Endothelial cell of umbilical vein (primary cell): ENCODE data around the gene RILPL1. TPM values are rescaled to one million over a fixed set of nuclear protein-coding genes. Genes with fewer than 3 reads are reported as not detected.

Experiments used
- BruUV-seq: library from RNA; stranded (reverse); fragments of 400-500 nt; replicated peaks from 2 replicates; lab custom pipeline; 2021; lab: Mats Ljungman, UMichigan
- CTCF ChIA-PET: fragments of 300-600, 350-600 bp; sonication (Branson Sonifier 250); formaldehyde crosslinking; loops from one replicate; lab custom pipeline; 2021; ENCODE audit warnings: antibody characterized with exemption, inconsistent platforms; lab: Charles Lee
- POLR2A ChIA-PET: fragments of 300-600, 350-600 bp; sonication (Branson Sonifier 250); formaldehyde crosslinking; loops from one replicate; lab custom pipeline; 2021; ENCODE audit warnings: antibody characterized with exemption, inconsistent platforms; lab: Charles Lee
- DNase-seq: peaks from one replicate; pipeline ENCODE4 v3.0.0-alpha.2; 2011; ENCODE audit warnings: low read depth, low spot score
- FAIRE-seq: peaks from 2 replicates; lab custom pipeline; 2011; peaks lifted over from hg19 to GRCh38; lab: Jason Lieb, UNC
- H2AFZ ChIP-seq: 2 replicates; pipeline ENCODE4 v1.6.0; 2012; ENCODE audit warnings: low read depth, low read length, control low read depth, inconsistent platforms
- H3K27ac ChIP-seq: 2 replicates; pipeline ENCODE4 v1.5.1; 2011; ENCODE audit warnings: low read depth, mild to moderate bottlenecking, control low read depth, low read length, moderate library complexity; ENCODE audit not compliant: insufficient read depth
- H3K27me3 ChIP-seq, 2 experiments: 2 replicates each; pipeline versions ENCODE4 v1.6.0 to v1.6.1; 2011; ENCODE audit warnings: low read length in 2 of 2, mixed read lengths in 1 of 2; ENCODE audit not compliant: control insufficient read depth in 2 of 2, insufficient read depth in 2 of 2
- H3K36me3 ChIP-seq, 2 experiments: 2 replicates in 1 of 2; 3 replicates in 1 of 2; pipeline ENCODE4 v1.5.1; 2011; ENCODE audit warnings: low read length in 2 of 2, mild to moderate bottlenecking in 1 of 2, moderate library complexity in 1 of 2; ENCODE audit not compliant: control insufficient read depth in 2 of 2, insufficient read depth in 2 of 2; ENCODE audit errors: extremely low read depth in 1 of 2
- H3K4me1 ChIP-seq: 3 replicates; pipeline ENCODE4 v1.5.1; 2011; ENCODE audit warnings: mild to moderate bottlenecking, low read length; ENCODE audit not compliant: control insufficient read depth, insufficient read depth; ENCODE audit errors: extremely low read depth
- H3K4me2 ChIP-seq: 2 replicates; pipeline ENCODE4 v1.6.1; 2011; ENCODE audit warnings: low read length, control low read depth, mixed read lengths; ENCODE audit not compliant: insufficient read depth
- H3K4me3 ChIP-seq, 3 experiments: fragments of 200-600 bp in 1 of 3; sonication (generic), shearing (Covaris generic) in 1 of 3; replicated peaks in 1 of 3; 2 replicates each; pipeline ENCODE4 v1.5.1; 2011 to 2016; ENCODE audit warnings: control low read depth in 3 of 3, low read length in 3 of 3, mild to moderate bottlenecking in 2 of 3, inconsistent platforms in 1 of 3, low read depth in 1 of 3, moderate library complexity in 1 of 3; ENCODE audit not compliant: insufficient read depth in 1 of 3
- H3K79me2 ChIP-seq: 2 replicates; pipeline ENCODE4 v1.6.0; 2012; ENCODE audit warnings: low read length, inconsistent platforms; ENCODE audit not compliant: control insufficient read depth, insufficient read depth
- H3K9ac ChIP-seq: replicated peaks from 2 replicates; pipeline ENCODE3; 2011; ENCODE audit warnings: low read length, control low read depth; ENCODE audit not compliant: insufficient read depth; ENCODE audit errors: extremely low read depth
- H3K9me1 ChIP-seq: replicated peaks from 3 replicates; pipeline ENCODE4 v1.6.0; 2011; ENCODE audit warnings: mild to moderate bottlenecking, low read length; ENCODE audit not compliant: control insufficient read depth, insufficient read depth; ENCODE audit errors: extremely low read depth
- H3K9me3 ChIP-seq: replicated peaks from 2 replicates; pipeline ENCODE4 v1.5.1; 2012; ENCODE audit warnings: low read length, inconsistent platforms; ENCODE audit not compliant: control insufficient read depth, insufficient read depth
- H4K20me1 ChIP-seq: replicated peaks from 2 replicates; pipeline ENCODE3; 2011; ENCODE audit warnings: mild to moderate bottlenecking, low read length; ENCODE audit not compliant: control insufficient read depth, insufficient read depth; ENCODE audit errors: extremely low read depth
- GATA2 ChIP-seq: IDR thresholded peaks from 2 replicates; pipeline ENCODE4 v1.7.0; 2011; ENCODE audit warnings: low read depth, mild to moderate bottlenecking, moderate library complexity, mixed read lengths, low read length; ENCODE audit not compliant: insufficient read length, insufficient read depth
- JUN ChIP-seq: IDR thresholded peaks from 2 replicates; pipeline ENCODE4 v1.6.1; 2011; ENCODE audit warnings: borderline replicate concordance, low read depth; ENCODE audit not compliant: insufficient read length, insufficient read depth
- MYC ChIP-seq: IDR thresholded peaks from one replicate; pipeline ENCODE4 v1.6.1; 2011; ENCODE audit warnings: mild to moderate bottlenecking, low read depth, low read length
- POLR2A ChIP-seq: IDR thresholded peaks from 2 replicates; pipeline ENCODE4 v1.6.1; 2012; ENCODE audit warnings: low read depth, mild to moderate bottlenecking, control low read depth, low read length
- POLR2AphosphoS5 ChIP-seq: IDR thresholded peaks from 2 replicates; pipeline ENCODE4 v1.6.1; 2012; ENCODE audit warnings: low read depth, mild to moderate bottlenecking, control low read depth, low read length, moderate library complexity; ENCODE audit not compliant: insufficient read depth
- dilution Hi-C: fragments of 300-500 bp; cut with MboI; formaldehyde crosslinking; loops from one replicate; pipeline ENCODE4 v1.15.0; 2019; ENCODE audit warnings: low sequenced_read_pairs; ENCODE audit not compliant: extremely low pct_ligation_motif_present
- intact Hi-C: fragments of 100-400 bp; cut with micrococcal nuclease; formaldehyde crosslinking; loops from one replicate; pipeline ENCODE4 v1.10.0; 2022
- polyA plus RNA-seq, 4 experiments: library from polyadenylated mRNA; depleted of rRNA in 3 of 4; stranded (reverse) in 3 of 4; unstranded in 1 of 4; fragments of >200 nt; gene quantifications; 2 replicates each; pipeline versions ENCODE4 v1.2.1 to v1.2.3, GENCODE V29; 2011 to 2012; ENCODE audit warnings: missing spikeins in 1 of 4
- total RNA-seq: library from RNA; stranded (reverse); gene quantifications from 2 replicates; pipeline ENCODE4 v1.2.3, GENCODE V29; 2021
- TF ChIP-seq, protein P1 (sequence below), 2 donors: IDR thresholded peaks; 1 replicate in 1 of 2; 2 replicates in 1 of 2; pipeline ENCODE4 v1.5.1; 2011; ENCODE audit warnings: low read length in 2 of 2, mild to moderate bottlenecking in 2 of 2, moderate library complexity in 2 of 2, control low read depth in 1 of 2, inconsistent platforms in 1 of 2, low read depth in 1 of 2; ENCODE audit not compliant: insufficient read depth in 1 of 2; ENCODE audit errors: extremely low read depth in 1 of 2
- TF ChIP-seq, protein P2 (sequence below): IDR thresholded peaks from 2 replicates; pipeline ENCODE4 v1.6.1; 2011; ENCODE audit not compliant: insufficient read depth, insufficient read length

Gene RILPL1
- total and polyA plus RNA-seq, 2 donors (not counting 3 experiments of a cell fraction or from before 2014, with no cell fraction given), result 30.4 to 34.3 TPM

GRCh38 chr12:123497065-123497464, 36.5 kb downstream of the RILPL1 start:
- Histone ChIP-seq H3K27ac (no peak overlapping the region), H3K4me2 (no peak overlapping the region), H3K27me3 (no peaks in the 10 kb centered on the region), H3K36me3 (peaks cover 4 to 27% of the 10 kb centered on the region in 2 experiments), H3K4me3 (no peak overlapping the region), H3K4me1 (no peaks in the 10 kb centered on the region), H4K20me1 (no peaks in the 10 kb centered on the region), H2AFZ (no peak overlapping the region), H3K9me1 (no peaks in the 10 kb centered on the region), H3K9me3 (no peaks in the 10 kb centered on the region), H3K9ac (no peak overlapping the region), H3K79me2 (no peaks in the 10 kb centered on the region)
- FAIRE-seq, result no peak
- CTCF ChIA-PET, result no interaction called here
- intact Hi-C loops (no loop called here), dilution Hi-C loops (no loop called here)
- POLR2A ChIA-PET, result no interaction called here
- DNase-seq, result no peak
- no TSS peak for BruUV-seq
- TF ChIP-seq JUN, result no peak
- no peak for TF ChIP-seq MYC
- TF ChIP-seq POLR2AphosphoS5, result no peak
- TF ChIP-seq, protein P1, sequence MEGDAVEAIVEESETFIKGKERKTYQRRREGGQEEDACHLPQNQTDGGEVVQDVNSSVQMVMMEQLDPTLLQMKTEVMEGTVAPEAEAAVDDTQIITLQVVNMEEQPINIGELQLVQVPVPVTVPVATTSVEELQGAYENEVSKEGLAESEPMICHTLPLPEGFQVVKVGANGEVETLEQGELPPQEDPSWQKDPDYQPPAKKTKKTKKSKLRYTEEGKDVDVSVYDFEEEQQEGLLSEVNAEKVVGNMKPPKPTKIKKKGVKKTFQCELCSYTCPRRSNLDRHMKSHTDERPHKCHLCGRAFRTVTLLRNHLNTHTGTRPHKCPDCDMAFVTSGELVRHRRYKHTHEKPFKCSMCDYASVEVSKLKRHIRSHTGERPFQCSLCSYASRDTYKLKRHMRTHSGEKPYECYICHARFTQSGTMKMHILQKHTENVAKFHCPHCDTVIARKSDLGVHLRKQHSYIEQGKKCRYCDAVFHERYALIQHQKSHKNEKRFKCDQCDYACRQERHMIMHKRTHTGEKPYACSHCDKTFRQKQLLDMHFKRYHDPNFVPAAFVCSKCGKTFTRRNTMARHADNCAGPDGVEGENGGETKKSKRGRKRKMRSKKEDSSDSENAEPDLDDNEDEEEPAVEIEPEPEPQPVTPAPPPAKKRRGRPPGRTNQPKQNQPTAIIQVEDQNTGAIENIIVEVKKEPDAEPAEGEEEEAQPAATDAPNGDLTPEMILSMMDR (IDR thresholded peaks at IDR 0.05; ENCODE audit: extremely low read depth in 1 of 2, insufficient read depth in 1 of 2, low read depth in 1 of 2, low read length in 2 of 2), result no peak
- TF ChIP-seq POLR2A, result no peak
- TF ChIP-seq, protein P2, sequence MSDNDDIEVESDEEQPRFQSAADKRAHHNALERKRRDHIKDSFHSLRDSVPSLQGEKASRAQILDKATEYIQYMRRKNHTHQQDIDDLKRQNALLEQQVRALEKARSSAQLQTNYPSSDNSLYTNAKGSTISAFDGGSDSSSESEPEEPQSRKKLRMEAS, result no peak
- TF ChIP-seq GATA2, result no peak
